Measurements from ENCODE around the gene CCL1. TPM values are rescaled to one million over a fixed set of nuclear protein-coding genes. Genes with fewer than 3 reads are reported as not detected.
A peak's percentile ranks its signal among the peaks of the same experiment; 100 is the strongest.

CCL1 gene
- total and polyA plus RNA-seq, 4 experiments from 2014 or later, result not detected

GRCh38 chr17:34389126-34389750 lies 26.2 kb upstream of the CCL1 start:
- intact Hi-C loops (cut with micrococcal nuclease), result no loop called here
- ChIA-PET POLR2A (ENCODE audit: partially characterized antibody) (no interaction called here), CTCF (ENCODE audit: partially characterized antibody) (interaction anchor here (0.9 kb wide), 1 partner anchor 21 kb away, joined by 3 read pairs; no protein-coding TSS in a partner anchor)
- Mint-ChIP-seq H3K4me3 (peak overlapping the region in 1 of 8 donors; percentile 18), H3K36me3 (no peaks in the 10 kb centered on the region), H3K9me3 (no peaks in the 10 kb centered on the region), H3K27me3 (peaks cover 6% of the 10 kb centered on the region in 2 donors), H3K4me1 (peaks cover 0 to 11% (median 2%) of the 10 kb centered on the region in 4 donors), H3K27ac (no peak overlapping the region)
- Histone ChIP-seq H3K4me3 (ENCODE audit: low read length in 2 of 2) (no peak overlapping the region), H3K4me1 (ENCODE audit: insufficient read depth, low read length) (no peaks in the 10 kb centered on the region), H3K27ac (ENCODE audit: low read depth, low read length) (no peak overlapping the region), H3K27me3 (ENCODE audit: insufficient read depth, low read length) (no peaks in the 10 kb centered on the region), H3K9me3 (ENCODE audit: control insufficient read depth in 1 of 2, low read length in 2 of 2) (no peaks in the 10 kb centered on the region), H3K36me3 (ENCODE audit: insufficient read depth, low read length) (no peaks in the 10 kb centered on the region)
- DNase-seq, result no peak

DNA sequence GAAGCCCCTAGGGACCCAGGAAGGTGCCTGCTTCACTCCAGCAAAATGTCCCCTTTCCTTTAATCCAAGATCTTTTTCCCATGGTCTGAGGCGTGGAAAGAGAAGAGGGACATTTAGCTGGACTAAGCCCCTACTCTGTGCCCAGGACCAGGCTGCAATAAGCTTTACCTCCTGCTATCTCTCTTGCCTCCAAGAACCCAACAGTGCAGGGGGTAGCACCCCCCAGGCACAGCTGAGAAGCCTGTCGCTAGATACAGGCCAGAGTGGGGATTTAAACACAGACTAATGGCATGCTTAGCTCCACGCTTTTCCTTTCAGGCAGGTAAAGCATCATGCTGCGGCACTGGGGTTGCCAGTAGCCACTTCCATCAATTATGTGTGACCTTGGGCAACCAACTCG lies 24.5 kb upstream of the CCL1 start:
- H3K27me3 Mint-ChIP-seq, result peaks cover 6 to 7% of the 10 kb centered on the region in 2 donors
- H3K9me3 Mint-ChIP-seq, result no peaks in the 10 kb centered on the region

DNA sequence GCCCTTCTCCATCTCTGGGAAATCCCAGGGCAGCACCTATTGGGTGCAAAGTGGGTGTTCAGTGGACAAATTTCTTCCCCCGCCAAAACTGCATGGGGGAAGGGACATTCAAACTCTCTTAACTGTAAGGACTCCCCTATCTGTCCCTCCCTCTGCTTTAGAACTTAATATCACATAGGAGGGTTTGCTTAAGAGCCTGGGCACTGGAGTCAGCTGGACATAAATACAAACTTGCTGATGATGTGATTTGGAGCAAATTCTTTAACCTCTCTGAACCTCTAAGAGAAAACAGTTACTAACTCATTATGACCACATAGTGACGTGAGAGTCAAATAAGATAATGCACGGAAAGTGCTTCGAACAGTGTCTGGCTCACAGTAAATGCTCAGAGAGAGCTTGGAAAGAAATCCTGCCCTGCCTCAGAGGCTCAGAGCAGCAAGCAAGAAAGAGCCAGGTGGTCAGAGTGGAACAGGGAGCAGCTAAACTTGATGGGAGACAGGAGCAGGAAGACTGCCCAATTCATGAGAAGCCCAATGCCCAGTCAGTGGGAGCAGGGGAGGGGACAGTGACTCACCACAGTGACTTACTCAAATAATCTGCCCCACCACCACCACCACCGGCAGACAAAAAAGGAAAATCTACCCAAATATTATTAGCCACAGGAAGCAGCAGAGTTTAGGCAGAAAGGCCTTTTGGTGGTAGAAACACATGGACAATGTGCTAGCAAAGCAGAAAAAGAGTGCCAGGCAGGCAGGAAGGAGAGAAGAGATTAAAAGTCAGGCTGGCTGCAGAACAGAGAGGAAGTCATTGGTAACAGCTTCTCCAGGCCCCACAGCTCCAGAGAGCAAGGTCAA lies 23.9 kb upstream of the CCL1 start:
- CTCF ChIA-PET (ENCODE audit: partially characterized antibody), result no interaction called here
- no peaks in the 10 kb centered on the region for H3K36me3 ChIP-seq (ENCODE audit: insufficient read depth, low read length)
- DNase-seq, result no peak
- no peak overlapping the region for H3K4me3 Mint-ChIP-seq
- intact Hi-C loops (cut with micrococcal nuclease), result no loop called here
- POLR2A ChIA-PET (ENCODE audit: partially characterized antibody), result no interaction called here
- no peaks in the 10 kb centered on the region for H3K4me1 ChIP-seq (ENCODE audit: insufficient read depth, low read length)
- H3K9me3 ChIP-seq (ENCODE audit: control insufficient read depth in 1 of 2, low read length in 2 of 2), result no peaks in the 10 kb centered on the region
- H3K9me3 Mint-ChIP-seq, result no peaks in the 10 kb centered on the region
- H3K27me3 ChIP-seq (ENCODE audit: insufficient read depth, low read length), result no peaks in the 10 kb centered on the region
- H3K4me3 ChIP-seq (ENCODE audit: low read length in 2 of 2), result no peak overlapping the region
- peak overlapping the region in 1 of 7 donors; percentile 4 for H3K27ac Mint-ChIP-seq
- H3K27ac ChIP-seq (ENCODE audit: low read depth, low read length), result no peak overlapping the region
- peaks cover 6 to 7% of the 10 kb centered on the region in 2 donors for H3K27me3 Mint-ChIP-seq
- no peaks in the 10 kb centered on the region for H3K36me3 Mint-ChIP-seq
- H3K4me1 Mint-ChIP-seq, result peaks cover 0 to 11% (median 4%) of the 10 kb centered on the region in 4 donors

More for the DNA sequence above, 24.5 kb upstream of the CCL1 start:
- ChIA-PET CTCF (ENCODE audit: partially characterized antibody) (no interaction called here), POLR2A (ENCODE audit: partially characterized antibody) (no interaction called here)
- Mint-ChIP-seq H3K36me3 (no peaks in the 10 kb centered on the region), H3K4me3 (no peak overlapping the region), H3K4me1 (peaks cover 0 to 11% (median 3%) of the 10 kb centered on the region in 4 donors), H3K27ac (no peak overlapping the region)
- intact Hi-C loops (cut with micrococcal nuclease), result no loop called here
- Histone ChIP-seq H3K4me3 (ENCODE audit: low read length in 2 of 2) (no peak overlapping the region), H3K27ac (ENCODE audit: low read depth, low read length) (no peak overlapping the region), H3K4me1 (ENCODE audit: insufficient read depth, low read length) (no peaks in the 10 kb centered on the region), H3K27me3 (ENCODE audit: insufficient read depth, low read length) (no peaks in the 10 kb centered on the region), H3K9me3 (ENCODE audit: control insufficient read depth in 1 of 2, low read length in 2 of 2) (no peaks in the 10 kb centered on the region), H3K36me3 (ENCODE audit: insufficient read depth, low read length) (no peaks in the 10 kb centered on the region)
- DNase-seq, result no peak

DNA sequence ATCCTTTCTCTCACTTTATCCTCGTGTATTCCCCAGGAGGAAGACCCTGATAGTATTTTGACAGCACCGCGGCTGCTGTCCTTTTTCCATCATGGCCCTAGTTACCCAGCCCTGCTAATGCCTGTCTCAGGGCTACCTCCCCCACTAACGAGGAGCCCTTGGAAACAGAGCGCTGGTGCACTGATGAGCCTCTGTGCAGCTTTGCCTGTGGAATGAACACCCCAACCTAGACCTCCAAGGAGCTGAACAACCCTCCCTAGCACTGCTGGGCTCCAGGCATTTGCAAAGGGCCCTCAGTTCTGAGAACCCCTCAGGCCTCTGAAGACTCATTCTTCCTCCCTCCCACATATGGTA lies 23.3 kb upstream of the CCL1 start:
- Histone ChIP-seq H3K27me3 (ENCODE audit: insufficient read depth, low read length) (no peaks in the 10 kb centered on the region), H3K4me1 (ENCODE audit: insufficient read depth, low read length) (no peaks in the 10 kb centered on the region), H3K27ac (ENCODE audit: low read depth, low read length) (no peak overlapping the region), H3K36me3 (ENCODE audit: insufficient read depth, low read length) (no peaks in the 10 kb centered on the region), H3K9me3 (ENCODE audit: control insufficient read depth in 1 of 2, low read length in 2 of 2) (no peaks in the 10 kb centered on the region), H3K4me3 (ENCODE audit: low read length in 2 of 2) (no peak overlapping the region)
- H3K4me3 Mint-ChIP-seq, result no peak overlapping the region
- no peaks in the 10 kb centered on the region for H3K36me3 Mint-ChIP-seq
- intact Hi-C loops (cut with micrococcal nuclease), result no loop called here
- CTCF ChIA-PET (ENCODE audit: partially characterized antibody), result no interaction called here
- peaks cover 0 to 11% (median 4%) of the 10 kb centered on the region in 4 donors for H3K4me1 Mint-ChIP-seq
- no peaks in the 10 kb centered on the region for H3K9me3 Mint-ChIP-seq
- H3K27me3 Mint-ChIP-seq, result peaks cover 6 to 7% of the 10 kb centered on the region in 2 donors
- no peak for DNase-seq
- POLR2A ChIA-PET (ENCODE audit: partially characterized antibody), result no interaction called here
- no peak overlapping the region for H3K27ac Mint-ChIP-seq

GRCh38 chr17:34384822-34385605 lies 22.0 kb upstream of the CCL1 start:
- no peak overlapping the region for H3K4me3 Mint-ChIP-seq
- no peak for DNase-seq
- no peaks in the 10 kb centered on the region for H3K36me3 Mint-ChIP-seq
- Histone ChIP-seq H3K4me1 (ENCODE audit: insufficient read depth, low read length) (no peaks in the 10 kb centered on the region), H3K36me3 (ENCODE audit: insufficient read depth, low read length) (no peaks in the 10 kb centered on the region), H3K4me3 (ENCODE audit: low read length in 2 of 2) (no peak overlapping the region), H3K9me3 (ENCODE audit: control insufficient read depth in 1 of 2, low read length in 2 of 2) (no peaks in the 10 kb centered on the region), H3K27me3 (ENCODE audit: insufficient read depth, low read length) (no peaks in the 10 kb centered on the region), H3K27ac (ENCODE audit: low read depth, low read length) (no peak overlapping the region)
- CTCF ChIA-PET (ENCODE audit: partially characterized antibody), result no interaction called here
- H3K27ac Mint-ChIP-seq, result no peak overlapping the region
- peaks cover 6 to 9% of the 10 kb centered on the region in 2 donors for H3K27me3 Mint-ChIP-seq
- POLR2A ChIA-PET (ENCODE audit: partially characterized antibody), result no interaction called here
- H3K9me3 Mint-ChIP-seq, result no peaks in the 10 kb centered on the region
- intact Hi-C loops (cut with micrococcal nuclease), result no loop called here
- peaks cover 0 to 11% (median 4%) of the 10 kb centered on the region in 4 donors for H3K4me1 Mint-ChIP-seq

GRCh38 chr17:34384271-34384670 lies 21.2 kb upstream of the CCL1 start:
- Histone ChIP-seq H3K4me1 (ENCODE audit: insufficient read depth, low read length) (no peaks in the 10 kb centered on the region), H3K4me3 (ENCODE audit: low read length in 2 of 2) (no peak overlapping the region), H3K27ac (ENCODE audit: low read depth, low read length) (no peak overlapping the region), H3K36me3 (ENCODE audit: insufficient read depth, low read length) (no peaks in the 10 kb centered on the region), H3K27me3 (ENCODE audit: insufficient read depth, low read length) (no peaks in the 10 kb centered on the region), H3K9me3 (ENCODE audit: control insufficient read depth in 1 of 2, low read length in 2 of 2) (no peaks in the 10 kb centered on the region)
- intact Hi-C loops (cut with micrococcal nuclease), result no loop called here
- POLR2A ChIA-PET (ENCODE audit: partially characterized antibody), result no interaction called here
- H3K36me3 Mint-ChIP-seq, result no peaks in the 10 kb centered on the region
- H3K27ac Mint-ChIP-seq, result no peak overlapping the region
- H3K27me3 Mint-ChIP-seq, result peaks cover 6 to 8% of the 10 kb centered on the region in 2 donors
- H3K4me1 Mint-ChIP-seq, result peaks cover 0 to 11% (median 3%) of the 10 kb centered on the region in 4 donors
- no peak for DNase-seq
- CTCF ChIA-PET (ENCODE audit: partially characterized antibody), result interaction anchor here (1.5 kb wide), 1 partner anchor 23 kb away, joined by 3 read pairs; no protein-coding TSS in a partner anchor
- H3K4me3 Mint-ChIP-seq, result no peak overlapping the region
- no peaks in the 10 kb centered on the region for H3K9me3 Mint-ChIP-seq

- H3K27me3 ChIP-seq (ENCODE audit: insufficient read depth, low read length), result no peaks in the 10 kb centered on the region
- H3K4me1 ChIP-seq (ENCODE audit: insufficient read depth, low read length), result no peaks in the 10 kb centered on the region
- Mint-ChIP-seq H3K4me1 (peaks cover 4 to 10% (median 9%) of the 10 kb centered on the region in 4 donors), H3K9me3 (no peaks in the 10 kb centered on the region), H3K36me3 (no peaks in the 10 kb centered on the region), H3K27me3 (peaks cover 6 to 8% of the 10 kb centered on the region in 2 donors), H3K4me3 (no peak overlapping the region), H3K27ac (no peak overlapping the region)
- ChIA-PET CTCF (ENCODE audit: partially characterized antibody) (interaction anchor here (1.5 kb wide), 1 partner anchor 22 kb away, joined by 3 read pairs; no protein-coding TSS in a partner anchor), POLR2A (ENCODE audit: partially characterized antibody) (no interaction called here)
- H3K9me3 ChIP-seq (ENCODE audit: control insufficient read depth in 1 of 2, low read length in 2 of 2), result no peaks in the 10 kb centered on the region
- no peak overlapping the region for H3K4me3 ChIP-seq (ENCODE audit: low read length in 2 of 2)
- no peaks in the 10 kb centered on the region for H3K36me3 ChIP-seq (ENCODE audit: insufficient read depth, low read length)
- no peak for DNase-seq
- H3K27ac ChIP-seq (ENCODE audit: low read depth, low read length), result no peak overlapping the region
- intact Hi-C loops (cut with micrococcal nuclease), result no loop called here
These were observed 20.2 kb upstream of the CCL1 start for GRCh38 chr17:34383216-34383615.
